Astrocyte of the spinal cord (primary cell): ENCODE measurements around the gene ATP4A.
A peak's percentile ranks its signal among the peaks of the same experiment; 100 is the strongest.
"Not testable (repeated sequence)": the region's sequence is repeated elsewhere in the genome, so short reads cannot be mapped to it uniquely, and the experiment has no call there.

Experiments used
- DNase-seq: peaks from one replicate; pipeline ENCODE4 v3.0.0; 2011; ENCODE audit warnings: low read depth, low spot score
- H3K4me3 ChIP-seq: 2 replicates; pipeline ENCODE4 v1.5.1; 2011; ENCODE audit warnings: low read depth, mild to moderate bottlenecking, low read length, moderate library complexity
- CTCF ChIP-seq: IDR thresholded peaks from 2 replicates; pipeline ENCODE4 v1.5.1; 2012; ENCODE audit warnings: low read depth, mild to moderate bottlenecking, low read length, inconsistent platforms
- in situ Hi-C: cut with HindIII; loops from 2 replicates; pipeline ENCODE4 v1.10.0; 2017; ENCODE audit warnings: low sequenced_read_pairs

Gene ATP4A

DNA sequence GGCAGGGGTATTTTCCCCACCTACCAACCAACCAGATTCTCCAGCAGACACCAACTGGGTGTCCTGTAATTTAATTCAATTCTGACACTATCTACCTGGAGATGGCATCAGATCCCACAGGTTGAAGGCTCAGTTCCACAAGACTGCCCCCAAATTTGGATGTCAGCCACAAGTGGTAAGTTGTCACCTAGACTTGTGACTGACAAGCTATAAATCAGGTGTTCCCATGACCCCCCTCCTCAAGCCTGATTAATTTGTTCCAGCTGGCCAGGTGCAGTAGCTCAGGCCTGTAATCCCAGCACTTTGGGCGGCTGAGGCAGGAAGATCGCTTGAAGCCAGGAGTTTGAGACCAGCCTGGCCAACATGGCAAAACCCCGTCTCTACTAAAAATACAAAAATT, 38.5 kb upstream of the ATP4A start:
- no peak for DNase-seq
- in situ Hi-C loops = no loop called here
- H3K4me3 ChIP-seq = no peak overlapping the region
- TF ChIP-seq CTCF = no peak

DNA sequence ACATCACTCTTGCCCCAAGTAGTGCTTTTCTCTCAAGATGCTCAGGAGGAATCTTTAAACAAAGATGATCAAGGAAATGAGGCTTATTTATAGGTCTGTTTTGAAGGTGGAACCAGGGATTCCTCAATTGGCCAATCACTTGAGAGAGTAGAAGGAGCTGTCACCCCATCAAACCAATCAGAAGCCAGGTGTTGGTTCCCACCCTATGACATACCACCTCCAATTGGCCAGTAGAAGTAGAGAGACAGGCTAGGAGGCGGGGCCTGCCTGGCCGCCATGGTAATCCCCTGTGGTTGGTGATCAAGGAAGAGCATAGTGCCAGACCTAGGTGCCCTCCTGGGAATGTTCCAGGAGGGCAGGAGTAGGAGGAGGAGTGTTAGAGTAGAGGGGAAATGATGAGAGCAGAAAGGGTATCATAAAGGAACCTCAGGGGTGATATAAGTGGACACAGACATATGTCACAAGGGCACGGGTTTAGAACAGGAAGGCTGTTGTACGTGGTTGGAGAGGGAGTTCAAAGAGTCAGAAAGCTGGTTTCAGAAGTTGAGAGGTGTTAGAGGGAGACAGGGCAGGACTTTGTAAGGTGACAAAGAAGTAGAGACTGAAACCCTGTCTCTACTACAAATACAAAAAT, 33.0 kb upstream of the ATP4A start:
- H3K4me3 ChIP-seq = no peak overlapping the region
- no peak for TF ChIP-seq CTCF
- in situ Hi-C loops = no loop called here
- DNase-seq = no peak

DNA sequence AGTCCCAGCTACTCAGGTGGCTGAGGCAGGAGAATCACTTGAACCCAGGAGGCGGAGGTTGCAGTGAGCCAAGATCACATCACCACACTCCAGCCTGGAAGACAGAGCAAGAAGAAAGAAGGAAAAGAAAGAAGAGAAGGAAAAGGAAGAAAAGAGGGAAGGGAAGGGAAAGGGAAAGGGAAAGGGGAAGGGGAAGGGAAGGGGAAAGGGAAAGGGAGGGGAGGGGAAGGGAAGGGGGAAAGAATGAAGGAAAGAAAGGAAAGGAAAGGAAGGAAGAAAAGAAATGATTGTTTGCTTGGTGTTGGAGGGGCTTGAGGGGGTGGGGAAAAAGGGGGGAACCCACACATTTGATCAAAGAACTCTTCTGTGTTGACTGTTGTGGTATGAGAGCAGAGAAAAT, 32.5 kb upstream of the ATP4A start:
- no peak for TF ChIP-seq CTCF
- DNase-seq = no peak
- in situ Hi-C loops = no loop called here
- H3K4me3 ChIP-seq = no peak overlapping the region

DNA sequence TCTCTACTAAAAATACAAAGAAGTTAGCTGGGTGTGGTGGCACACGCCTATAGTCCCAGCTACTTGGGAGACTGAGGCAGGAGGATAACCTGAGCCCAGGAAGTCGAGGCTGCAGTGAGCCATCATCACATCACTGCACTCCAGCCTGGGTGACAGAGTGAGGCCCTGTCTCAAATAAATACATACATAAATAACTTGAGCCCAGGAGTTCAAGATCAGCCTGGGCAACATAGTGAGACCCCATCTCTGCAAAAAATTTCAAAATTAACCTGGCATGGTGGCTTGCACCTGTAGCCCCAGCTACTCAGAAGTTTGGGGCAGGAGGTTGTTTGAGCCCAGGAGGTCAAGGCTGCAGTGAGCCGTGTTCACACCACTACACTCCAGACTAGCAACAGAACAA, 31.6 kb upstream of the ATP4A start:
- H3K4me3 ChIP-seq, DNase-seq, in situ Hi-C loops: not testable (repeated sequence)

DNA sequence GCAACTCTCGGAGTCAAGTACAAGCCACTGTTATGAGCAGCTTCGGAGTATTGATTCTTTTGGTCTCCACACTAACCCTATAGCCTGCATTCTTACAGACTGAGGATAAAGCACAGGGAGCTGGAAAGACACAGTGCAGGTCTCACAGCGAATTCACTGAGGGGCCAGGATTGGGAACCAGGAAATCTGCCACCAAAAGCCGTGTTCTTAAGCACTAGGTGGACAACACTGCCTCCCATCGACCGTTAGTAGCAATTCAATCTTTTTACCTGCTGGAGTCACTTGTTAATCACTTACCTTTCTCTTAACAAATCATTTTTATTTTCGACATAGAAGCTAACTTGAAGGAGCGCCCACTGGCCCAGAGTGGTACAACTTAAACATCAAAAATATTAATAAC, 28.8 kb upstream of the ATP4A start:
- no peak for DNase-seq
- no peak overlapping the region for H3K4me3 ChIP-seq
- peak; percentile 40 for TF ChIP-seq CTCF
- in situ Hi-C loops = no loop called here

GRCh38 chr19:35590875-35591274, 27.4 kb upstream of the ATP4A start:
- TF ChIP-seq CTCF = no peak
- in situ Hi-C loops = no loop called here
- no peak overlapping the region for H3K4me3 ChIP-seq
- no peak for DNase-seq

GRCh38 chr19:35587321-35587720, 23.9 kb upstream of the ATP4A start:
- DNase-seq = no peak
- in situ Hi-C loops = no loop called here
- no peak for TF ChIP-seq CTCF
- H3K4me3 ChIP-seq = no peak overlapping the region
